Effector memory CD4-positive, alpha-beta T cell (primary cell): ENCODE data around the gene DNAH12.

Source experiments
- DNase-seq, 3 donors: peaks; one replicate each; pipeline ENCODE4 v3.0.0-alpha.2; 2020
- H3K27ac ChIP-seq: 2 replicates; pipeline ENCODE4 v1.7.0; 2013; ENCODE audit warnings: mild to moderate bottlenecking, low read length, moderate library complexity; ENCODE audit not compliant: insufficient read depth, poor library complexity, severe bottlenecking
- H3K27me3 ChIP-seq: replicated peaks from 2 replicates; pipeline ENCODE4 v1.7.0; 2013; ENCODE audit warnings: mild to moderate bottlenecking, low read length; ENCODE audit not compliant: insufficient read depth, control insufficient read depth, poor library complexity, severe bottlenecking
- H3K36me3 ChIP-seq: 2 replicates; pipeline ENCODE4 v1.7.0; 2013; ENCODE audit warnings: mild to moderate bottlenecking, low read length, moderate library complexity; ENCODE audit not compliant: control insufficient read depth, insufficient read depth
- H3K4me1 ChIP-seq: 2 replicates; pipeline ENCODE4 v1.7.0; 2013; ENCODE audit warnings: low read length, mild to moderate bottlenecking; ENCODE audit not compliant: control insufficient read depth, insufficient read depth, poor library complexity, severe bottlenecking
- H3K4me3 ChIP-seq: 2 replicates; pipeline ENCODE4 v1.7.0; 2013; ENCODE audit warnings: low read length, low read depth, mild to moderate bottlenecking; ENCODE audit not compliant: insufficient read depth, poor library complexity, severe bottlenecking
- H3K9me3 ChIP-seq: 2 replicates; pipeline ENCODE4 v1.7.0; 2013; ENCODE audit warnings: mild to moderate bottlenecking, low read length, moderate library complexity; ENCODE audit not compliant: control insufficient read depth

DNAH12 gene

GRCh38 chr3:57434041-57434440, 110.1 kb downstream of the DNAH12 start:
- Histone ChIP-seq H3K27ac (no peak overlapping the region), H3K36me3 (no peaks in the 10 kb centered on the region)
- DNase-seq, result no peak

GRCh38 chr3:57423335-57423734, 120.8 kb downstream of the DNAH12 start:
- no peaks in the 10 kb centered on the region for H3K27me3 ChIP-seq
- DNase-seq, result no peak
- H3K4me1 ChIP-seq, result no peaks in the 10 kb centered on the region
- H3K9me3 ChIP-seq, result no peaks in the 10 kb centered on the region
- no peaks in the 10 kb centered on the region for H3K36me3 ChIP-seq
- H3K4me3 ChIP-seq, result no peak overlapping the region
- no peak overlapping the region for H3K27ac ChIP-seq

More at GRCh38 chr3:57434041-57434440, 110.1 kb downstream of the DNAH12 start:
- Histone ChIP-seq H3K27me3 (no peaks in the 10 kb centered on the region), H3K4me3 (no peak overlapping the region), H3K4me1 (no peaks in the 10 kb centered on the region), H3K9me3 (no peaks in the 10 kb centered on the region)

- H3K36me3 ChIP-seq, result no peaks in the 10 kb centered on the region
- H3K4me1 ChIP-seq, result no peaks in the 10 kb centered on the region
- no peak overlapping the region for H3K27ac ChIP-seq
- H3K27me3 ChIP-seq, result no peaks in the 10 kb centered on the region
- no peak for DNase-seq
- H3K4me3 ChIP-seq, result no peak overlapping the region
- H3K9me3 ChIP-seq, result no peaks in the 10 kb centered on the region
These were observed 122.8 kb downstream of the DNAH12 start for GRCh38 chr3:57421336-57421735.

- no peaks in the 10 kb centered on the region for H3K27me3 ChIP-seq
- no peaks in the 10 kb centered on the region for H3K9me3 ChIP-seq
- no peak for DNase-seq
- no peaks in the 10 kb centered on the region for H3K36me3 ChIP-seq
- H3K4me3 ChIP-seq, result no peak overlapping the region
- no peak overlapping the region for H3K27ac ChIP-seq
- no peaks in the 10 kb centered on the region for H3K4me1 ChIP-seq
These were observed 124.1 kb downstream of the DNAH12 start for GRCh38 chr3:57420001-57420400.

GRCh38 chr3:57411715-57412114, 132.4 kb downstream of the DNAH12 start:
- Histone ChIP-seq H3K4me3 (no peak overlapping the region), H3K36me3 (no peaks in the 10 kb centered on the region), H3K27me3 (no peaks in the 10 kb centered on the region)

GRCh38 chr3:57409471-57409870, 134.7 kb downstream of the DNAH12 start:
- Histone ChIP-seq H3K4me1 (no peaks in the 10 kb centered on the region), H3K27me3 (no peaks in the 10 kb centered on the region), H3K9me3 (no peaks in the 10 kb centered on the region), H3K4me3 (no peak overlapping the region), H3K36me3 (no peaks in the 10 kb centered on the region), H3K27ac (no peak overlapping the region)
- no peak for DNase-seq

More at GRCh38 chr3:57411715-57412114, 132.4 kb downstream of the DNAH12 start:
- no peak for DNase-seq
- Histone ChIP-seq H3K9me3 (no peaks in the 10 kb centered on the region), H3K27ac (no peak overlapping the region), H3K4me1 (no peaks in the 10 kb centered on the region)

GRCh38 chr3:57402675-57403074, 141.5 kb downstream of the DNAH12 start:
- H3K36me3 ChIP-seq, result no peaks in the 10 kb centered on the region
- H3K27me3 ChIP-seq, result peaks cover 5% of the 10 kb centered on the region
- no peak overlapping the region for H3K4me3 ChIP-seq

GRCh38 chr3:57397175-57398026, 146.7 kb downstream of the DNAH12 start:
- Histone ChIP-seq H3K4me1 (no peaks in the 10 kb centered on the region), H3K36me3 (no peaks in the 10 kb centered on the region), H3K27ac (no peak overlapping the region), H3K9me3 (no peaks in the 10 kb centered on the region), H3K27me3 (peaks cover 5% of the 10 kb centered on the region), H3K4me3 (no peak overlapping the region)
- peak; percentile 8 to 30 (median 24) for DNase-seq

More at GRCh38 chr3:57402675-57403074, 141.5 kb downstream of the DNAH12 start:
- no peak overlapping the region for H3K27ac ChIP-seq
- DNase-seq, result no peak
- no peaks in the 10 kb centered on the region for H3K9me3 ChIP-seq
- H3K4me1 ChIP-seq, result no peaks in the 10 kb centered on the region

GRCh38 chr3:57393977-57394376, 150.2 kb downstream of the DNAH12 start:
- Histone ChIP-seq H3K4me3 (no peak overlapping the region), H3K27me3 (peaks cover 5% of the 10 kb centered on the region), H3K9me3 (no peaks in the 10 kb centered on the region), H3K27ac (no peak overlapping the region), H3K36me3 (no peaks in the 10 kb centered on the region), H3K4me1 (no peaks in the 10 kb centered on the region)
- DNase-seq, result no peak

GRCh38 chr3:57391767-57392166, 152.4 kb downstream of the DNAH12 start:
- H3K27ac ChIP-seq, result no peak overlapping the region
- no peaks in the 10 kb centered on the region for H3K27me3 ChIP-seq
- no peaks in the 10 kb centered on the region for H3K4me1 ChIP-seq
- DNase-seq, result no peak
- no peaks in the 10 kb centered on the region for H3K9me3 ChIP-seq
- H3K4me3 ChIP-seq, result no peak overlapping the region
- no peaks in the 10 kb centered on the region for H3K36me3 ChIP-seq
